PFSK-1 (cell line): ENCODE data around the gene SERPINA5.

ENCODE experiments used
- POLR2AphosphoS5 ChIP-seq: IDR thresholded peaks from 2 replicates; pipeline ENCODE4 v1.6.1; 2012; ENCODE audit warnings: low read depth, mild to moderate bottlenecking, control low read depth, low read length, moderate library complexity
- SIN3A ChIP-seq: IDR thresholded peaks from 2 replicates; pipeline ENCODE4 v1.6.1; 2012; ENCODE audit warnings: mild to moderate bottlenecking, low read length, moderate library complexity, borderline replicate concordance; ENCODE audit not compliant: insufficient read depth
- TAF1 ChIP-seq: IDR thresholded peaks from 2 replicates; pipeline ENCODE4 v1.6.1; 2012; ENCODE audit warnings: low read length, control low read depth, borderline replicate concordance; ENCODE audit not compliant: insufficient read depth
- TF ChIP-seq, protein P1 (sequence below), 2 experiments: IDR thresholded peaks; 2 replicates each; pipeline versions ENCODE4 v1.6.1 to v1.8.0; 2011 to 2012; ENCODE audit warnings: low read depth in 2 of 2, low read length in 2 of 2, control low read depth in 1 of 2, inconsistent platforms in 1 of 2, mild to moderate bottlenecking in 1 of 2, moderate library complexity in 1 of 2; ENCODE audit not compliant: insufficient read depth in 1 of 2

DNA sequence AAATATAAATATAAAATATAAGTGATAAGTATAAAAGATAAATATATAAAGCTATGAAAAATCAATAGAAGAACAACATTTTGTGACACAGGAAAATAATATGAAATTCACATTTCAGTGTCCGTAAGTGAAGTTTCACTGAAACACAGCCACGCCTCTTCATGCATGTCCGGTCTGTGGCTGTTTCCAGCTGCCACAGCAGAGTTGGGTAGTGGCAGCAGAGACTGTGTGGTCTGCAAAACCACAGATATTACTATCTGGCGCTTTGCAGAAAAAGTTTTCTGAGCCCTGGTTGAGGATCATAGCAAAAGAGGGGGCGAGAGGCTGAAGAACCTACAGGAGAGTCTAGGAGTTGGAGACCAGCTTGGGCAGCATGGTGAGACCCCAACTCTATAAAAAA lies 19.2 kb upstream of the SERPINA5 start:
- TF ChIP-seq POLR2AphosphoS5 (no peak), TAF1 (no peak), SIN3A (no peak)
- TF ChIP-seq, protein P1, sequence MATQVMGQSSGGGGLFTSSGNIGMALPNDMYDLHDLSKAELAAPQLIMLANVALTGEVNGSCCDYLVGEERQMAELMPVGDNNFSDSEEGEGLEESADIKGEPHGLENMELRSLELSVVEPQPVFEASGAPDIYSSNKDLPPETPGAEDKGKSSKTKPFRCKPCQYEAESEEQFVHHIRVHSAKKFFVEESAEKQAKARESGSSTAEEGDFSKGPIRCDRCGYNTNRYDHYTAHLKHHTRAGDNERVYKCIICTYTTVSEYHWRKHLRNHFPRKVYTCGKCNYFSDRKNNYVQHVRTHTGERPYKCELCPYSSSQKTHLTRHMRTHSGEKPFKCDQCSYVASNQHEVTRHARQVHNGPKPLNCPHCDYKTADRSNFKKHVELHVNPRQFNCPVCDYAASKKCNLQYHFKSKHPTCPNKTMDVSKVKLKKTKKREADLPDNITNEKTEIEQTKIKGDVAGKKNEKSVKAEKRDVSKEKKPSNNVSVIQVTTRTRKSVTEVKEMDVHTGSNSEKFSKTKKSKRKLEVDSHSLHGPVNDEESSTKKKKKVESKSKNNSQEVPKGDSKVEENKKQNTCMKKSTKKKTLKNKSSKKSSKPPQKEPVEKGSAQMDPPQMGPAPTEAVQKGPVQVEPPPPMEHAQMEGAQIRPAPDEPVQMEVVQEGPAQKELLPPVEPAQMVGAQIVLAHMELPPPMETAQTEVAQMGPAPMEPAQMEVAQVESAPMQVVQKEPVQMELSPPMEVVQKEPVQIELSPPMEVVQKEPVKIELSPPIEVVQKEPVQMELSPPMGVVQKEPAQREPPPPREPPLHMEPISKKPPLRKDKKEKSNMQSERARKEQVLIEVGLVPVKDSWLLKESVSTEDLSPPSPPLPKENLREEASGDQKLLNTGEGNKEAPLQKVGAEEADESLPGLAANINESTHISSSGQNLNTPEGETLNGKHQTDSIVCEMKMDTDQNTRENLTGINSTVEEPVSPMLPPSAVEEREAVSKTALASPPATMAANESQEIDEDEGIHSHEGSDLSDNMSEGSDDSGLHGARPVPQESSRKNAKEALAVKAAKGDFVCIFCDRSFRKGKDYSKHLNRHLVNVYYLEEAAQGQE (IDR thresholded peaks at IDR 0.05; ENCODE audit: insufficient read depth in 1 of 2, low read depth in 2 of 2, low read length in 2 of 2), result no peak
